ENCODE measurements around the gene VAPA.

The VAPA gene

GRCh38 chr18:9992973-9993520 lies 79.2 kb downstream of the VAPA start:
- DNase-seq (ENCODE audit: insufficient read length, low spot score) (no peak), FAIRE-seq (no peak)
- no peak for TF ChIP-seq POLR2A (IDR thresholded peaks at IDR 0.05; ENCODE audit: low read depth, low read length)

- FAIRE-seq: no peak
- no peak for TF ChIP-seq POLR2A (IDR thresholded peaks at IDR 0.05; ENCODE audit: low read depth, low read length)
- DNase-seq (ENCODE audit: insufficient read length, low spot score): no peak
Measured at GRCh38 chr18:9993521-9994025, 79.8 kb downstream of the VAPA start.

DNA sequence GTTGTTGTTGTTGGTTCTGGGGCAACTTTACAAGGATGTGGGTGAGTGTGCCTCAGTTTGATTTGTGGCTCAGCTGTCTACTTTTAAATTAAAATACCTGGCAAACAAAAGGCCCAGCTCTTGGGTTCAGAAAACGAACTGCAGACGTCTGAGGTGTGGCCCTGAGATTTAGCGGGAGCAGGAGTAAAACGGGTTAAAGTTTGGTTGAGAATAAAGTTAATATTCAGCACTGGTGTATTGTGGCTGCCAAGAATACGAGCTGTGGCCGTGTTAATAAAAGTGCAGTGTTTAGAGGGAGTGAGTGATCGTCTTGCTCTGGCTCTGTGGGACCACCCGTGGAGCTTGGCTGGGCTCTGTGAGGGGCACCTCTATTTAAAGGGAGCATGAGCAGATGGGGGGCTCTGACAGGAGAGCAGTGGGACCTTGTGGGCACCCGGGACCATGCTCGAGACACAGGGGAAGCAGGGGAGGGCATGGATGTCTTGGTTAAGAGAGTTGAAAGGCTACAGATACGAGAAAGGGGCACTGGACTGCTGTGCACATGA lies 80.3 kb downstream of the VAPA start:
- no peak for TF ChIP-seq POLR2A (IDR thresholded peaks at IDR 0.05; ENCODE audit: low read depth, low read length)
- no peak for FAIRE-seq
- no peak for DNase-seq (ENCODE audit: insufficient read length, low spot score)

GRCh38 chr18:9994701-9995235 lies 81.0 kb downstream of the VAPA start:
- no peak for FAIRE-seq
- no peak for TF ChIP-seq POLR2A (IDR thresholded peaks at IDR 0.05; ENCODE audit: low read depth, low read length)
- DNase-seq (ENCODE audit: insufficient read length, low spot score): no peak

- DNase-seq (ENCODE audit: insufficient read length, low spot score) (no peak), FAIRE-seq (no peak)
- TF ChIP-seq POLR2A (IDR thresholded peaks at IDR 0.05; ENCODE audit: low read depth, low read length): no peak
Measured at GRCh38 chr18:9995631-9996030, 81.8 kb downstream of the VAPA start.

DNA sequence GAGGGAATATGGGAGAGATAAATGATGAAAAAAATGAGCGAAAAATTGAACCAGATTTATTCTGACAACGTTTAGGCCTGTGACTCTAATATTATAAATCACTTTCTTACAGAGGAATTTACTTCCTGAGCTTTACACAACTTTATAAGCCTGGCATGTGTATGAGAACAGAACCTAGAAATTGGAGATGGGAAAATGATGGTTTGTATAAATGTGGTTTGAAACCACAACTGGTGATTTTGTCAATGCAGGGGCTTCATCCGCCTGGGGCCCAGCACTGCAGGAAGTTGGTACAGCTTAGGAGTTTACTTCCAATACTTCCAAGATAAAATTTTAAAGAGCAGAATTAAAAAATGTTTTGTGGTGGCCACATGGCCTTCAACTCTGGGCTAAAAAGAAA lies 82.3 kb downstream of the VAPA start:
- FAIRE-seq (no peak), DNase-seq (ENCODE audit: insufficient read length, low spot score) (no peak)
- TF ChIP-seq POLR2A (IDR thresholded peaks at IDR 0.05; ENCODE audit: low read depth, low read length): no peak

DNA sequence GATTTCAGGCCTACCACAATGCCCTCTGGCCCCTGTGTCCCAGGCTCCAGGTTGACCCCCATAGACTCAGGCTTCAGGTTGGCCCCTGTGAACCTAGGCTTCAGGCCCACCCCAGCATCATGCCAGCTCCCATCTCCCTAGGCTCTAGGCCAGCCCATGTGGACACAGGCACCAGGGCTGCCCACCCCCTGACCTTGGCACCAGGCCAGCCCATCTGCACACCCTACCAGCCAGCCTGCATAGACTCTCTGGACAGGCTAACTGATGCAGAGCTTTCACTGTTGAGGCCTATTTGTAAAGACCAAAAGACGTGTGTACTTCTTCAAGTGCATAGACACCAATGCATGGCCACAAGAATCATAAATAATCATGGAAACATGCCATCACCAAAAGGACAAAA lies 83.9 kb downstream of the VAPA start:
- no peak for DNase-seq (ENCODE audit: insufficient read length, low spot score)
- TF ChIP-seq POLR2A (IDR thresholded peaks at IDR 0.05; ENCODE audit: low read depth, low read length): no peak
- FAIRE-seq: no peak

DNA sequence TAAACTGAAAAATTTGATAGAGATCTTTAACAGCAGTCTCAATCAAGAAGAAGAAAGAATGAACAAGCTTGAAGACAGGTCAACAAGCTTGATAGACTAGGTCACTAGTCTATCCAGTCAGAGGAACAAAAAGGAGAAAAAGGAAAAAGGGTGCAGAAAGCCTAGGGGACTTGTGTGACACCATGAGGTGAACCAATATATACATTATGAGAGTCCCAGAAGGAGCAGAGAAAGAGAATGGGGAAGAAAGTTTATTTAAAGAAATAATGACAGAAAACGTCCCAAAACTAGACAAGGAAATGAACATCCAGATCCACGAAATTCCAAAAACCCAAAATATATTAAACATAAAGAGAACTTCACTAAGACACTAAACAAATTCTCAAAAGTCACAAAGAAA lies 84.5 kb downstream of the VAPA start:
- FAIRE-seq (no peak), DNase-seq (ENCODE audit: insufficient read length, low spot score) (no peak)
- no peak for TF ChIP-seq POLR2A (IDR thresholded peaks at IDR 0.05; ENCODE audit: low read depth, low read length)

- FAIRE-seq: no peak
- no peak for TF ChIP-seq POLR2A (IDR thresholded peaks at IDR 0.05; ENCODE audit: low read depth, low read length)
- no peak for DNase-seq (ENCODE audit: insufficient read length, low spot score)
Measured at GRCh38 chr18:10002280-10002679, 88.5 kb downstream of the VAPA start.

DNA sequence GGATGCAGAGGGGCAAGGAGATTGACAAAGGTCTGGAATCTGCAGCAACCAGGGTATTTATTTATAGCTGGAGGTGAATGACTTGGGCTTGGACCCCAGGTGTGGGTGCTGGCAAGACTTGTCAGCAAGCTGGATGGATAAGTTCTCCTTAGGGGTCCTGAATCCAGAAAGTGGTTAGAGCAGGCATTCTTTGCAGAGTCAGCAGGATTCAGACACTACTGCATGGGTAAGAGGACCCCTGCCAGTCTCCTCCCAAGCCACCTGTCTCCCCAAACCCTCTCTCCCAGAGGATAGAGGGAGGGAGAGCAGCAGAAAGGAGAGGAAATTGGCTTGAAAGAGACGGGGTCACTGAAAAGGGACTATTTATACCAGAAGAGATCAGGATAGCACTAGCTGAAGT lies 89.5 kb downstream of the VAPA start:
- TF ChIP-seq POLR2A (IDR thresholded peaks at IDR 0.05; ENCODE audit: low read depth, low read length): no peak
- no peak for FAIRE-seq
- no peak for DNase-seq (ENCODE audit: insufficient read length, low spot score)

- DNase-seq (ENCODE audit: insufficient read length, low spot score): no peak
- no peak for FAIRE-seq
- TF ChIP-seq POLR2A (IDR thresholded peaks at IDR 0.05; ENCODE audit: low read depth, low read length): no peak
Measured at GRCh38 chr18:10003866-10004265, 90.0 kb downstream of the VAPA start.

DNA sequence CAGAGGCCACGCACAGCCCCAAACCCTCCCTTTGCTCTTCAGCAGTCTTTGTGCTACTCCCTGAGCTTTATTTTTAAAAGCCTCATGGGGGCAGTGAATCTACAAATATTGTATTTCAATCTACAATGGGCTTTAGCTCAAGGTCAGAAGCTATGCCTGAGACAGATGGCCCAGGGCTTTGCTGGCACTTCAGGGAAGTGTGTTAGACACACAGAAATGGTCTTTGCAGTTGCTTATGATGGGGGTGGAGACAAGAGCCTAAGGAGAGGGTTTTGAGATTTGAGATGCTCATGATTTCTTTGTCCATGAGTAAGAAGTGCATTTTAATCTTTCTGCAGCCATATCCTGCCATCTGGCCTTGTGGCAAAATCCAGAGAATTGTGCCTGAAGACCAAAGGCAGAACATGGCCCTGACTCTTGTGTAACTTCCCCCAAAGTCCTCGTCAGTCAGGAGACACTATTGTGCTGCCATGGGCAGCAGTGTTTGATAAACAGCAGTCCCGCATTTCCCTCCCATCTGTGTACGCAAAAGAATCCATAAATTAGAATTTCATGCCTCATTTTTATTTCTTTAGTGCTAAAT lies 92.6 kb downstream of the VAPA start:
- no peak for TF ChIP-seq POLR2A (IDR thresholded peaks at IDR 0.05; ENCODE audit: low read depth, low read length)
- DNase-seq (ENCODE audit: insufficient read length, low spot score) (no peak), FAIRE-seq (no peak)

GRCh38 chr18:10008006-10008647 lies 94.3 kb downstream of the VAPA start:
- FAIRE-seq: no peak
- no peak for DNase-seq (ENCODE audit: insufficient read length, low spot score)
- no peak for TF ChIP-seq POLR2A (IDR thresholded peaks at IDR 0.05; ENCODE audit: low read depth, low read length)
